ENCODE data around the gene PRIMPOL. TPM values are rescaled to one million over a fixed set of nuclear protein-coding genes. Genes with fewer than 3 reads are reported as not detected.

Gene PRIMPOL
- total RNA-seq, 2 donors from 2014 or later, result 23.6 to 35.7 TPM

GRCh38 chr4:184699941-184700340, 50.4 kb downstream of the PRIMPOL start:
- TF ChIP-seq, protein P1, sequence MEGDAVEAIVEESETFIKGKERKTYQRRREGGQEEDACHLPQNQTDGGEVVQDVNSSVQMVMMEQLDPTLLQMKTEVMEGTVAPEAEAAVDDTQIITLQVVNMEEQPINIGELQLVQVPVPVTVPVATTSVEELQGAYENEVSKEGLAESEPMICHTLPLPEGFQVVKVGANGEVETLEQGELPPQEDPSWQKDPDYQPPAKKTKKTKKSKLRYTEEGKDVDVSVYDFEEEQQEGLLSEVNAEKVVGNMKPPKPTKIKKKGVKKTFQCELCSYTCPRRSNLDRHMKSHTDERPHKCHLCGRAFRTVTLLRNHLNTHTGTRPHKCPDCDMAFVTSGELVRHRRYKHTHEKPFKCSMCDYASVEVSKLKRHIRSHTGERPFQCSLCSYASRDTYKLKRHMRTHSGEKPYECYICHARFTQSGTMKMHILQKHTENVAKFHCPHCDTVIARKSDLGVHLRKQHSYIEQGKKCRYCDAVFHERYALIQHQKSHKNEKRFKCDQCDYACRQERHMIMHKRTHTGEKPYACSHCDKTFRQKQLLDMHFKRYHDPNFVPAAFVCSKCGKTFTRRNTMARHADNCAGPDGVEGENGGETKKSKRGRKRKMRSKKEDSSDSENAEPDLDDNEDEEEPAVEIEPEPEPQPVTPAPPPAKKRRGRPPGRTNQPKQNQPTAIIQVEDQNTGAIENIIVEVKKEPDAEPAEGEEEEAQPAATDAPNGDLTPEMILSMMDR (IDR thresholded peaks at IDR 0.05), result no peak
- Histone ChIP-seq H3K27me3 (replicated peaks; ENCODE audit: insufficient read depth) (no peaks in the 10 kb centered on the region), H3K4me1 (ENCODE audit: control insufficient read depth in 1 of 2, low read depth in 2 of 2) (no peaks in the 10 kb centered on the region), H3K4me3 (no peak overlapping the region), H3K27ac (no peak overlapping the region), H3K9me3 (no peaks in the 10 kb centered on the region), H3K36me3 (no peaks in the 10 kb centered on the region)
- DNase-seq (ENCODE audit: low spot score), result no peak
- ATAC-seq (ENCODE audit: insufficient number of reproducible peaks, low FRiP score, low read depth), result no peak

DNA sequence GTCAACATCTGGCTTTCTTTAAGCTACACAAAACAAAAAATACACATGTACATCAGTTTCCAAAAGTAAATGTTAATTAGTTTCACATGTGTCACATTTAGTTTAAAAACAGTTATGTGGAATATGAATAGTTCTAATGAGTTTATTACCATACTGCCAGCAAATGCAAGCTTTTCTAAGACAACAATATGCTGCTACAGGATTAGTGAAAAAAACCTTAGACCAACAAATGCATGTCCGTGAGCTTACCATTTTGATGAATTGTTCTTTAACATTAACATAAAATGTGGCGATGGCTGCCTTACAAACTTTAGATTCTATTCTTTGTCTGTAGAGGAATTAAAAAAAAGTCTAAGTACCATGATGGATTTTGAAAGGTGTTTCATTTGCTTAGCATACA, 52.6 kb downstream of the PRIMPOL start:
- DNase-seq (ENCODE audit: low spot score), result no peak
- Histone ChIP-seq H3K4me3 (no peak overlapping the region), H3K27ac (no peak overlapping the region), H3K4me1 (ENCODE audit: control insufficient read depth in 1 of 2, low read depth in 2 of 2) (no peaks in the 10 kb centered on the region), H3K36me3 (no peaks in the 10 kb centered on the region), H3K9me3 (no peaks in the 10 kb centered on the region), H3K27me3 (replicated peaks; ENCODE audit: insufficient read depth) (no peaks in the 10 kb centered on the region)
- ATAC-seq (ENCODE audit: insufficient number of reproducible peaks, low FRiP score, low read depth), result no peak
- TF ChIP-seq, protein P1 (IDR thresholded peaks at IDR 0.05), result no peak

- no peak overlapping the region for H3K27ac ChIP-seq
- no peaks in the 10 kb centered on the region for H3K4me1 ChIP-seq (ENCODE audit: control insufficient read depth in 1 of 2, low read depth in 2 of 2)
- ATAC-seq (ENCODE audit: insufficient number of reproducible peaks, low FRiP score, low read depth), result no peak
- H3K4me3 ChIP-seq, result no peak overlapping the region
- TF ChIP-seq, protein P1 (IDR thresholded peaks at IDR 0.05), result no peak
- H3K36me3 ChIP-seq, result no peaks in the 10 kb centered on the region
- no peaks in the 10 kb centered on the region for H3K27me3 ChIP-seq (replicated peaks; ENCODE audit: insufficient read depth)
- no peak for DNase-seq (ENCODE audit: low spot score)
- H3K9me3 ChIP-seq, result no peaks in the 10 kb centered on the region
These were observed 56.2 kb downstream of the PRIMPOL start for GRCh38 chr4:184705692-184706091.

GRCh38 chr4:184706453-184706852, 56.9 kb downstream of the PRIMPOL start:
- H3K4me1 ChIP-seq (ENCODE audit: control insufficient read depth in 1 of 2, low read depth in 2 of 2), result no peaks in the 10 kb centered on the region
- TF ChIP-seq, protein P1 (IDR thresholded peaks at IDR 0.05), result no peak
- no peak overlapping the region for H3K27ac ChIP-seq
- H3K36me3 ChIP-seq, result no peaks in the 10 kb centered on the region
- DNase-seq (ENCODE audit: low spot score) (no peak), ATAC-seq (ENCODE audit: insufficient number of reproducible peaks, low FRiP score, low read depth) (no peak)
- no peaks in the 10 kb centered on the region for H3K9me3 ChIP-seq
- no peaks in the 10 kb centered on the region for H3K27me3 ChIP-seq (replicated peaks; ENCODE audit: insufficient read depth)
- H3K4me3 ChIP-seq, result no peak overlapping the region

DNA sequence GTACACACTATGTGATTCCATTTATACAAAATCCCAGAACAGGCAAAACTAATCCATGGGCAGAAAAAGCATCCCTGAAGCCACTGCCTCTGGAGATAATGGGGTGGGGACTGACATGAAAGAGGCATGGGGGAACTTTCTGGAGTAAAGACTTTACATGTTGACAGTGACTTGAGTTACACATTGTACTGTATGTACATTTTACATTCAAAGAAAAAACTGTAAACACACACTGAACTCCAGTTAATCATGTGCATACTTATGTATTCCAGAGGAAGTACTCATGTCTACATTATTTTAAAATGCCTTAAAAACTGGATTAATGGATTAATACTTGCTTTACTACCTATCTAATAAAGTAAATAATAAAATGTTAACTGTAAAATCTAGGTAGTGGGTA, 62.8 kb downstream of the PRIMPOL start:
- ATAC-seq (ENCODE audit: insufficient number of reproducible peaks, low FRiP score, low read depth), result no peak
- Histone ChIP-seq H3K27me3 (replicated peaks; ENCODE audit: insufficient read depth) (no peaks in the 10 kb centered on the region), H3K27ac (no peak overlapping the region), H3K36me3 (no peaks in the 10 kb centered on the region), H3K4me3 (no peak overlapping the region), H3K9me3 (no peaks in the 10 kb centered on the region), H3K4me1 (ENCODE audit: control insufficient read depth in 1 of 2, low read depth in 2 of 2) (peaks cover 0 to 5% of the 10 kb centered on the region in 2 donors)
- TF ChIP-seq, protein P1 (IDR thresholded peaks at IDR 0.05), result no peak
- no peak for DNase-seq (ENCODE audit: low spot score)

All from thoracic aorta (tissue), 2 donors.